ENCODE results near the gene EYA2. TPM values are rescaled to one million over a fixed set of nuclear protein-coding genes. Genes with fewer than 3 reads are reported as not detected.

The EYA2 gene
- total RNA-seq, 1 donor from 2014 or later: 15.4 TPM

GRCh38 chr20:47211036-47211435 lies 316.4 kb downstream of the EYA2 start:
- intact Hi-C loops (cut with DNase I): no loop called here
- Histone ChIP-seq H3K4me3 (no peak overlapping the region), H3K4me1 (no peaks in the 10 kb centered on the region), H3K9me3 (no peaks in the 10 kb centered on the region), H3K36me3 (peaks cover 34 to 74% of the 10 kb centered on the region in 2 donors), H3K27ac (no peak overlapping the region), H3K27me3 (no peaks in the 10 kb centered on the region)
- TF ChIP-seq, protein P1, sequence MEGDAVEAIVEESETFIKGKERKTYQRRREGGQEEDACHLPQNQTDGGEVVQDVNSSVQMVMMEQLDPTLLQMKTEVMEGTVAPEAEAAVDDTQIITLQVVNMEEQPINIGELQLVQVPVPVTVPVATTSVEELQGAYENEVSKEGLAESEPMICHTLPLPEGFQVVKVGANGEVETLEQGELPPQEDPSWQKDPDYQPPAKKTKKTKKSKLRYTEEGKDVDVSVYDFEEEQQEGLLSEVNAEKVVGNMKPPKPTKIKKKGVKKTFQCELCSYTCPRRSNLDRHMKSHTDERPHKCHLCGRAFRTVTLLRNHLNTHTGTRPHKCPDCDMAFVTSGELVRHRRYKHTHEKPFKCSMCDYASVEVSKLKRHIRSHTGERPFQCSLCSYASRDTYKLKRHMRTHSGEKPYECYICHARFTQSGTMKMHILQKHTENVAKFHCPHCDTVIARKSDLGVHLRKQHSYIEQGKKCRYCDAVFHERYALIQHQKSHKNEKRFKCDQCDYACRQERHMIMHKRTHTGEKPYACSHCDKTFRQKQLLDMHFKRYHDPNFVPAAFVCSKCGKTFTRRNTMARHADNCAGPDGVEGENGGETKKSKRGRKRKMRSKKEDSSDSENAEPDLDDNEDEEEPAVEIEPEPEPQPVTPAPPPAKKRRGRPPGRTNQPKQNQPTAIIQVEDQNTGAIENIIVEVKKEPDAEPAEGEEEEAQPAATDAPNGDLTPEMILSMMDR (IDR thresholded peaks at IDR 0.05): no peak
- no peak for DNase-seq (ENCODE audit: low spot score in 2 of 2)

DNA sequence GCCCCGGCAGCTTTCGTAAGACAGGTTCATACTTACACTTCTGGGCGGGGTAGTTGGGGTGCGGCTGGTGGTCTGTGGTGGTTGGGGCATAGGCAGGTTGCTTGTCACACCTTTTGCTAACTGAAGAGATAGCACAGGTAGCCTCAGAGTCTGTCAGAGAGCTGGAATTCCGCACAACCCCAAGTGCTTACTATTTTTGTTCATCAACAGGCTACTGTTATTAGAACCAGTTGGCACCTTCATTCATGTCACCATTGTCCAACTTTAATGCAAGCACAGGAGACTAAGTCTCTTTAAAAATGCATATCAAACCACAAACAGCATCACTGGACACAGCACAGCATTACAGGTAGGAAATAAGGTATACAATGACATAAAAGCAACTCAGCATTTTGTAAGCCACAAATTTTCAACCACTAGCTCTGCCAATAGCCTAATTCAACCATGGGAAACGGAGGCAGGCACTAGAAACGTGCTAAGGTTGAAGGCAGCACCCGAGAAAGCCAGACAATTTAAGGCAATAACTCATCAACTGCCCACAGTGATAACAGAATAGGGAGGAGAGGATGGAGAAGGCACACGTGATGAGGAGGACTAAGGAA lies 318.1 kb downstream of the EYA2 start:
- Histone ChIP-seq H3K9me3 (no peaks in the 10 kb centered on the region), H3K27ac (no peak overlapping the region), H3K27me3 (no peaks in the 10 kb centered on the region), H3K4me3 (no peak overlapping the region), H3K4me1 (no peaks in the 10 kb centered on the region), H3K36me3 (peaks cover 34 to 78% of the 10 kb centered on the region in 2 donors)
- DNase-seq (ENCODE audit: low spot score in 2 of 2): no peak
- TF ChIP-seq, protein P1 (IDR thresholded peaks at IDR 0.05): no peak
- intact Hi-C loops (cut with DNase I): no loop called here

DNA sequence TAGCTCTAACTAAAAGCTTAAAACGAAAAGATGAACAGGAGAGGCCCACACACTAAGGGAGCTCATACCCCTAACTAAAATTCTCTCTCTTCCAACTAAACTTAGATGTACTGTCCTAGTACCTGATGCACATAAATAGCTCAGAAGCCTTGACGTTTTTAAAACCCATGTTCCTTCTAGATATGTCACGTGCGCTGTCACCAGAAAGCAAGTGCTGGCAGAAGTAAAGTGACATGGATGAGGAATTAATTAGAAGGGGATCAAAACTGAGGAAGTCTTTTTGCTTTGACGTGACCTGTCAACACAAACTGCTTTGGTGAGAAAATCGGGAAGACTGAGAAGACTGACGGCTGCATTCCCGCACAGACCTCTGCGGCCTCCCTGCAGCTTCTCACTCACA lies 319.3 kb downstream of the EYA2 start:
- TF ChIP-seq, protein P1 (IDR thresholded peaks at IDR 0.05): no peak
- intact Hi-C loops (cut with DNase I): no loop called here
- Histone ChIP-seq H3K4me1 (no peaks in the 10 kb centered on the region), H3K36me3 (peaks cover 38 to 68% of the 10 kb centered on the region in 2 donors), H3K27ac (no peak overlapping the region), H3K27me3 (no peaks in the 10 kb centered on the region), H3K4me3 (no peak overlapping the region), H3K9me3 (no peaks in the 10 kb centered on the region)
- no peak for DNase-seq (ENCODE audit: low spot score in 2 of 2)

DNA sequence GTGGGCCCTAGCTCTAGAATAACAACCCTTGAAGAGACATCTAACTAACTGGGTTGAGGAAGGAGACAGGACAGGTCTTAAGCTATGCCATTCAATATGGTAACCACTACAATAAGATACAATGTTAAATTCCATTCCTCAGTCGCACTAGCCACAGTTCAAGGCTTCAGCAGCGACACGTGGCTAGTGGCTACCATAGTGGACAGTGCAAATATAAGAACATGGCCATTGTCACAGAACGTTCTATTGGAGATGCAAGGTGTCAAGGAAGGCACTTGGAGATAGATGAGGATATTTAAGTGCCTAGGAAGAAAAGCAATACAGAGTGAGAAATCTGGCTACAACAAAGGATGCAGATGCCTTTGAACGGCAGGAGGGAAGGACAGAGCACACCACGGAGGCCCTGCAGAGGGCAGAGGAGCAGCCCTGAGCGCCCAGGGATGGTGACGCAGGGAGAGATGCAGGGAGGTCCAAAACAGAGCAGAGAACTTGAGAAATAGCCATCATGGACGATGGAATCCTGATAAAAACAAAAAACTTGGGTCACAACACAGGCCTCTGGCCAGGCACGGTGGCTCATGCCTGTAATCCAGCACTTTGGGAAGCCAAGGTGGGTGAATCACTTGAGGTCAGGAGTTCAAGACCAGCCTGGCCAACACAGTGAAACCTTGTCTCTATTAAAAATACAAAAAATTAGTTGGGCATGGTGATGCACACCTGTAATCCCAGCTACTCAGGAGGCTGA lies 321.2 kb downstream of the EYA2 start:
- no peak overlapping the region for H3K4me3 ChIP-seq
- intact Hi-C loops (cut with DNase I): no loop called here
- H3K27me3 ChIP-seq: no peaks in the 10 kb centered on the region
- no peak overlapping the region for H3K27ac ChIP-seq
- TF ChIP-seq, protein P1 (IDR thresholded peaks at IDR 0.05): no peak
- no peaks in the 10 kb centered on the region for H3K9me3 ChIP-seq
- H3K36me3 ChIP-seq: peaks cover 33 to 68% of the 10 kb centered on the region in 2 donors
- no peak for DNase-seq (ENCODE audit: low spot score in 2 of 2)
- H3K4me1 ChIP-seq: no peaks in the 10 kb centered on the region

DNA sequence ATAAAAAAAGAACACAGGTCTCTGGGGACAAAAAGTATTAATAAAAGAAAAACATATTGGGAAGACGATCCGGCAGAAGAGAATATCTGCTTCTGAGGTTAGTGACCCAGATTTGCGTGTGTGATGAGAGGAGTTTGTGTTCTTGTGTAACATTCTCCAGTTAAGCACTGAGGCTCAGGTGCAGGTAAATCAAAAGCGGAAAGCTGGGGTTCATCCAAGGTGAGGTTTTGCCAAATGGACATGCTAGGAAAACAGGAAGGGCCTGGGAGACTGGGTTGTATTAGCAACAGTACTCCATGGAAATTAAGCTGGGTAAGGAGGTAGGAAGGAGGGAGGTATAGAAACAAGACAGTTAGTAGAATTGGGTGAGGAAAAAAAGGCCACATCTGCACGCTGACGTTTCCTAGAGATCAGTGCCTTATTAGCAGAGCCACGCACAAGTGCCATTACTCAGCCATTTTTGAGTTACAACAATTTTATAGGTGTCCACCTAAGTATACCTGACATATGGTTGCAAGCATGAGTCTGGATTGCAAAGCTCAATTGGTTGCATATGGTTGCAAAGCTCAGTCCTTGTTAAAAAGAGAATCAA lies 322.3 kb downstream of the EYA2 start:
- H3K4me1 ChIP-seq: no peaks in the 10 kb centered on the region
- H3K9me3 ChIP-seq: no peaks in the 10 kb centered on the region
- no peak overlapping the region for H3K4me3 ChIP-seq
- H3K27ac ChIP-seq: no peak overlapping the region
- no peaks in the 10 kb centered on the region for H3K27me3 ChIP-seq
- H3K36me3 ChIP-seq: peaks cover 36 to 67% of the 10 kb centered on the region in 2 donors
- no peak for DNase-seq (ENCODE audit: low spot score in 2 of 2)
- intact Hi-C loops (cut with DNase I): no loop called here
- TF ChIP-seq, protein P1 (IDR thresholded peaks at IDR 0.05): no peak
